ENCODE data around the gene B4GALT3.

- TF ChIP-seq CTCF (IDR thresholded peaks at IDR 0.05) (no peak), EZH2 (IDR thresholded peaks at IDR 0.05) (no peak)
Measured at GRCh38 chr1:161219078-161219892, 42.0 kb upstream of the B4GALT3 start.

Data from neural progenitor cell (in vitro differentiated cells).